HCT116 (cell line): ENCODE results near the gene CPNE9. TPM values are rescaled to one million over a fixed set of nuclear protein-coding genes. Genes with fewer than 3 reads are reported as not detected.
A peak's percentile ranks its signal among the peaks of the same experiment; 100 is the strongest.

Experiments used
- ATAC-seq: fragments of 200-7000 bp; cut with Tn5 transposase; 2 replicates; pipeline ENCODE4 v1.9.1; 2020; ENCODE audit warnings: mild to moderate bottlenecking, moderate library complexity
- Bru-seq: library from RNA; stranded (reverse); fragments of 400-500 nt; gene quantifications from one replicate; lab custom pipeline; 2021; lab: Mats Ljungman, UMichigan
- BruChase-seq, 2 experiments: library from RNA; stranded (reverse); fragments of 400-500 nt; gene quantifications; one replicate each; lab custom pipeline; 2021; lab: Mats Ljungman, UMichigan
- BruUV-seq: library from RNA; stranded (reverse); fragments of 400-500 nt; replicated peaks from 2 replicates; lab custom pipeline; 2021; lab: Mats Ljungman, UMichigan
- CTCF ChIA-PET: fragments of 300-600 bp; sonication (Branson Sonifier 250); formaldehyde crosslinking; loops from one replicate; lab custom pipeline; 2021; ENCODE audit warnings: antibody characterized with exemption; lab: Charles Lee
- POLR2A ChIA-PET: fragments of 300-600, 350-600 bp; sonication (Branson Sonifier 250); formaldehyde crosslinking; loops from one replicate; lab custom pipeline; 2021; ENCODE audit warnings: antibody characterized with exemption; lab: Charles Lee
- RAD21 ChIA-PET, 2 experiments: fragments of 300-600 bp; sonication (Branson Sonifier 250); formaldehyde crosslinking; loops; one replicate each; lab custom pipeline; 2023; ENCODE audit warnings: low total read pairs in 2 of 2; ENCODE audit not compliant: uncharacterized antibody in 2 of 2, unreplicated experiment in 2 of 2, low non-redundant PET in 1 of 2; lab: Charles Lee
- DNase-seq: peaks from one replicate; pipeline ENCODE4 v3.0.0-alpha.2; 2010; ENCODE audit warnings: low read depth, low spot score
- H2AFZ ChIP-seq: fragments of 200-600 bp; shearing (Covaris generic), sonication (generic); 2 replicates; pipeline ENCODE4 v1.6.1; 2017; ENCODE audit warnings: low read depth, mixed run types, mixed read lengths, antibody characterized with exemption, low read length; ENCODE audit not compliant: poor library complexity, severe bottlenecking
- H3K27ac ChIP-seq: 2 replicates; pipeline ENCODE4 v1.5.1; 2012; ENCODE audit warnings: low read depth, low read length
- H3K27me3 ChIP-seq: fragments of 200-600 bp; sonication (generic); 2 replicates; pipeline ENCODE4 v1.6.1; 2016; ENCODE audit warnings: mixed run types, low read length, mixed read lengths; ENCODE audit not compliant: insufficient read depth
- H3K36me3 ChIP-seq, 2 experiments: fragments of 200-500 bp in 1 of 2; fragments of 200-600 bp in 1 of 2; sonication (Bioruptor generic) in 1 of 2; sonication (generic) in 1 of 2; 2 replicates each; pipeline versions ENCODE4 v1.5.1 to v1.6.1; 2014 to 2016; ENCODE audit warnings: low read length in 2 of 2, inconsistent platforms in 1 of 2, mixed read lengths in 1 of 2, mixed run types in 1 of 2; ENCODE audit not compliant: insufficient read depth in 2 of 2, control insufficient read depth in 1 of 2
- H3K4me1 ChIP-seq, 2 experiments: fragments of 200-600 bp in 1 of 2; sonication (generic) in 1 of 2; 2 replicates each; pipeline versions ENCODE4 v1.5.1 to v1.6.1; 2012 to 2017; ENCODE audit warnings: low read length in 2 of 2, inconsistent platforms in 1 of 2, mild to moderate bottlenecking in 1 of 2, mixed read lengths in 1 of 2, mixed run types in 1 of 2, moderate library complexity in 1 of 2; ENCODE audit not compliant: insufficient read depth in 2 of 2, control insufficient read depth in 1 of 2
- H3K4me2 ChIP-seq: fragments of 200-600 bp; sonication (generic); 2 replicates; pipeline ENCODE4 v1.6.1; 2017; ENCODE audit warnings: mixed run types, low read length, mixed read lengths
- H3K4me3 ChIP-seq, 2 experiments: fragments of 200-600 bp in 1 of 2; sonication (generic) in 1 of 2; replicated peaks in 1 of 2; 2 replicates each; pipeline ENCODE4 v1.5.1; 2011 to 2016; ENCODE audit warnings: low read length in 2 of 2, control low read depth in 1 of 2, low read depth in 1 of 2, mild to moderate bottlenecking in 1 of 2, mixed read lengths in 1 of 2, mixed run types in 1 of 2
- H3K79me2 ChIP-seq: fragments of 200-600 bp; sonication (generic); 2 replicates; pipeline ENCODE4 v1.6.1; 2017; ENCODE audit warnings: mild to moderate bottlenecking, mixed run types, low read length, moderate library complexity, mixed read lengths; ENCODE audit not compliant: insufficient read depth
- H3K9ac ChIP-seq: fragments of 200-600 bp; sonication (generic); 2 replicates; pipeline ENCODE4 v1.6.1; 2016; ENCODE audit warnings: low read length, mixed read lengths
- H3K9me2 ChIP-seq: fragments of 200-600 bp; sonication (generic), shearing (Covaris generic); 2 replicates; pipeline ENCODE4 v1.6.1; 2017; ENCODE audit warnings: mixed run types, mild to moderate bottlenecking, moderate library complexity; ENCODE audit not compliant: insufficient read depth
- H3K9me3 ChIP-seq, 2 experiments: fragments of 200-500 bp in 1 of 2; fragments of 200-600 bp in 1 of 2; sonication (Bioruptor generic) in 1 of 2; sonication (generic) in 1 of 2; 2 replicates each; pipeline ENCODE4 v1.6.1; 2014 to 2017; ENCODE audit warnings: low read length in 2 of 2, mixed read lengths in 2 of 2, inconsistent platforms in 1 of 2, low read depth in 1 of 2, mild to moderate bottlenecking in 1 of 2, mixed run types in 1 of 2, moderate library complexity in 1 of 2; ENCODE audit not compliant: control insufficient read depth in 1 of 2, insufficient read depth in 1 of 2
- H4K20me1 ChIP-seq: fragments of 200-600 bp; sonication (generic), shearing (Covaris generic); 2 replicates; pipeline ENCODE4 v1.6.1; 2017; ENCODE audit warnings: mixed run types, mild to moderate bottlenecking, moderate library complexity; ENCODE audit not compliant: insufficient read depth
- ELF1 ChIP-seq: IDR thresholded peaks from 2 replicates; pipeline ENCODE4 v1.6.1; 2012; ENCODE audit warnings: low read depth, borderline replicate concordance
- EZH2phosphoT487 ChIP-seq: fragments of 200-600 bp; IDR thresholded peaks from 2 replicates; pipeline ENCODE4 v1.6.1; 2018; ENCODE audit warnings: antibody characterized with exemption, borderline replicate concordance
- POLR2A ChIP-seq: IDR thresholded peaks from 2 replicates; pipeline ENCODE4 v1.7.0; 2011; ENCODE audit warnings: borderline replicate concordance; ENCODE audit not compliant: insufficient read depth, insufficient read length; ENCODE audit errors: extremely low read depth
- POLR2AphosphoS5 ChIP-seq: IDR thresholded peaks from 2 replicates; pipeline ENCODE4 v1.6.1; 2011; ENCODE audit warnings: mild to moderate bottlenecking, low read depth, low read length, moderate library complexity
- RAD21 ChIP-seq: IDR thresholded peaks from 2 replicates; pipeline ENCODE4 v1.6.1; 2012; ENCODE audit warnings: low read depth, mild to moderate bottlenecking
- SIN3A ChIP-seq: IDR thresholded peaks from 2 replicates; pipeline ENCODE4 v1.6.1; 2012; ENCODE audit warnings: low read depth
- SRF ChIP-seq: IDR thresholded peaks from 2 replicates; pipeline ENCODE4 v1.6.1; 2012; ENCODE audit warnings: low read depth
- TCF7L2 ChIP-seq: IDR thresholded peaks from 2 replicates; pipeline ENCODE4 v1.7.0; 2011; ENCODE audit warnings: borderline replicate concordance, inconsistent platforms; ENCODE audit not compliant: insufficient read depth, insufficient read length; ENCODE audit errors: extremely low read depth
- intact Hi-C: fragments of 100-400 bp; cut with micrococcal nuclease; formaldehyde crosslinking; loops from 2 replicates; pipeline ENCODE4 v1.10.0; 2022
- long read RNA-seq: library from polyadenylated mRNA; unstranded; transcript quantifications from one replicate; pipeline ENCODE4 v2.0.0, GENCODE V29; 2021; ENCODE audit not compliant: unreplicated experiment
- polyA plus RNA-seq: library from polyadenylated mRNA; unstranded; fragments of >200 nt; gene quantifications from 2 replicates; pipeline ENCODE4 v1.2.1, GENCODE V29; 2012; ENCODE audit warnings: missing spikeins
- total RNA-seq: library from RNA; stranded (reverse); gene quantifications from one replicate; pipeline ENCODE4 v1.2.1, GENCODE V29; 2021; ENCODE audit not compliant: unreplicated experiment
- TF ChIP-seq, protein P1 (sequence below): IDR thresholded peaks from 2 replicates; pipeline ENCODE4 v1.6.1; 2012
- TF ChIP-seq, protein P2 (sequence below), 3 experiments: fragments of 200-600 bp in 1 of 3; sonication (generic) in 1 of 3; IDR thresholded peaks in 2 of 3; conservative IDR thresholded peaks in 1 of 3; 2 replicates each; pipeline ENCODE4 v1.5.1; 2012 to 2017; ENCODE audit warnings: low read depth in 2 of 3, low read length in 2 of 3, antibody characterized with exemption in 1 of 3, borderline replicate concordance in 1 of 3, control low read depth in 1 of 3, mild to moderate bottlenecking in 1 of 3, mixed read lengths in 1 of 3, mixed run types in 1 of 3, moderate library complexity in 1 of 3; ENCODE audit not compliant: insufficient read depth in 1 of 3
- TF ChIP-seq, protein P3 (sequence below): IDR thresholded peaks from 2 replicates; pipeline ENCODE4 v1.6.1; 2012

CPNE9 gene
- total RNA-seq (0.98 TPM), Bru-seq, nascent RNA (percentile 24 among the genes with signal in this experiment), BruChase-seq, experiment 1, labeled RNA remaining after a 6-hour chase (percentile 21 among the genes with signal in this experiment), BruChase-seq, experiment 2, labeled RNA remaining after a 2-hour chase (percentile 22 among the genes with signal in this experiment)
- polyA plus RNA-seq: 0.74 and 1.7 TPM in 2 replicates
- long read RNA-seq, partial matches to known transcripts: 1 of 3 reads
- long read RNA-seq, other reads (novel, unspliced or antisense): 2 of 3 reads

DNA sequence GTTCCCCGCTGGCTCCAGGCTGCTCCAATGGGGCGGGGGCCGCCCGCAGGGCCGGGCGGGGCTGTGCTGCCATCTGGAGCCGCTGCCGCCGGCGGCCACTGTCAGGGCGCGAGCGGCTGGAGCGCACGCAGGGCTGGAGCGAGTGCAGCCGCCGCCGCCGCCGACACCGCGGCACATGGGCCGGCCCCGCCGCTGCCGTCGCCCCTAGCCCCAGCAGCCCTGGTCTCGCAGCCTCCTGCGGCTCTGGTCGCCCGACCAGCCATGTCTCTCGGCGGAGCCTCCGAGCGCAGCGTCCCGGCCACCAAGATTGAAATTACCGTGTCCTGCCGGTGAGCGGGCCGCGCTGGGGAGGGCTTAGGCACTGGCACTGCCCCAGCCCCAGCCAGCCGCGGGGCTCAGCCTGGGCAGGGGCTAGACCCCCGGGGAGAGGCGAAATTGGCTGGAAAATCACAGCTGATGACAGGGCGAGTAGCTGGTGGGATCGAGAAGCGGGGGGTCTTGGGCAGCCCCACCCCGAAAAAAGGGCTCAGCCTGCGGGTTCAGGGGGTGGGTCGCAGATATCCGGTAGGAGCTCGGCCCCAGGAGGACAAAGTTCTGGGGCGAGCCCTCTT, at the start of gene CPNE9:
Gene CPNE9 (plus strand): TSS at position 98 of the 611 bp plus-strand sequence. CDS start 164 bp downstream, at position 262.
- Histone ChIP-seq H3K9me3 (no peaks in the 10 kb centered on the region), H3K27me3 (no peaks in the 10 kb centered on the region), H3K27ac (no peak within 1 kb of the TSS), H3K36me3 (peaks cover 0 to 3% of the 10 kb centered on the region in 2 experiments; a peak in 1 of 4 replicates), H3K4me3 (peak within 1 kb of the TSS in 1 of 2 experiments; percentile 40; a peak in 3 of 4 replicates), H3K79me2 (no peaks in the 10 kb centered on the region), H3K9me2 (no peaks in the 10 kb centered on the region), H3K9ac (peak within 1 kb of the TSS; percentile 30; the same call in 1 of the 2 replicates), H3K4me2 (peak within 1 kb of the TSS; percentile 70), H4K20me1 (no peaks in the 10 kb centered on the region), H2AFZ (no peak within 1 kb of the TSS), H3K4me1 (peaks cover 0 to 9% of the 10 kb centered on the region in 2 experiments; a peak in 2 of 4 replicates)
- no peak for ATAC-seq
- no TSS peak for BruUV-seq
- TF ChIP-seq SRF: no peak
- no peak for TF ChIP-seq SIN3A
- TF ChIP-seq, protein P1, sequence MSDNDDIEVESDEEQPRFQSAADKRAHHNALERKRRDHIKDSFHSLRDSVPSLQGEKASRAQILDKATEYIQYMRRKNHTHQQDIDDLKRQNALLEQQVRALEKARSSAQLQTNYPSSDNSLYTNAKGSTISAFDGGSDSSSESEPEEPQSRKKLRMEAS: no peak
- no peak for TF ChIP-seq ELF1
- TF ChIP-seq, protein P2, sequence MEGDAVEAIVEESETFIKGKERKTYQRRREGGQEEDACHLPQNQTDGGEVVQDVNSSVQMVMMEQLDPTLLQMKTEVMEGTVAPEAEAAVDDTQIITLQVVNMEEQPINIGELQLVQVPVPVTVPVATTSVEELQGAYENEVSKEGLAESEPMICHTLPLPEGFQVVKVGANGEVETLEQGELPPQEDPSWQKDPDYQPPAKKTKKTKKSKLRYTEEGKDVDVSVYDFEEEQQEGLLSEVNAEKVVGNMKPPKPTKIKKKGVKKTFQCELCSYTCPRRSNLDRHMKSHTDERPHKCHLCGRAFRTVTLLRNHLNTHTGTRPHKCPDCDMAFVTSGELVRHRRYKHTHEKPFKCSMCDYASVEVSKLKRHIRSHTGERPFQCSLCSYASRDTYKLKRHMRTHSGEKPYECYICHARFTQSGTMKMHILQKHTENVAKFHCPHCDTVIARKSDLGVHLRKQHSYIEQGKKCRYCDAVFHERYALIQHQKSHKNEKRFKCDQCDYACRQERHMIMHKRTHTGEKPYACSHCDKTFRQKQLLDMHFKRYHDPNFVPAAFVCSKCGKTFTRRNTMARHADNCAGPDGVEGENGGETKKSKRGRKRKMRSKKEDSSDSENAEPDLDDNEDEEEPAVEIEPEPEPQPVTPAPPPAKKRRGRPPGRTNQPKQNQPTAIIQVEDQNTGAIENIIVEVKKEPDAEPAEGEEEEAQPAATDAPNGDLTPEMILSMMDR (IDR thresholded peaks at IDR 0.05 in 2 of 3, conservative IDR thresholded peaks at IDR 0.05 in 1 of 3; ENCODE audit: borderline replicate concordance in 1 of 3, insufficient read depth in 1 of 3, low read depth in 2 of 3, low read length in 2 of 3): no peak
- no peak for TF ChIP-seq TCF7L2
- TF ChIP-seq POLR2A: no peak
- TF ChIP-seq RAD21: no peak
- TF ChIP-seq EZH2phosphoT487: no peak
- TF ChIP-seq, protein P3, sequence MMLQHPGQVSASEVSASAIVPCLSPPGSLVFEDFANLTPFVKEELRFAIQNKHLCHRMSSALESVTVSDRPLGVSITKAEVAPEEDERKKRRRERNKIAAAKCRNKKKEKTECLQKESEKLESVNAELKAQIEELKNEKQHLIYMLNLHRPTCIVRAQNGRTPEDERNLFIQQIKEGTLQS: no peak
- no peak for TF ChIP-seq POLR2AphosphoS5
- RAD21 ChIA-PET: no interaction called here
- POLR2A ChIA-PET: no interaction called here
- CTCF ChIA-PET: no interaction called here
- DNase-seq: no peak
- intact Hi-C loops: no loop called here
